Measurements from ENCODE around the gene FSHB.

Gene FSHB

GRCh38 chr11:30270671-30271070 is 39.9 kb downstream of the FSHB start:
- DNase-seq: no peak

- DNase-seq: no peak
These were observed 46.4 kb downstream of the FSHB start for GRCh38 chr11:30277176-30277575.

GRCh38 chr11:30279796-30280195 is 49.0 kb downstream of the FSHB start:
- no peak for DNase-seq

GRCh38 chr11:30281476-30282288 is 50.9 kb downstream of the FSHB start:
- DNase-seq: no peak

GRCh38 chr11:30282289-30282631 is 51.4 kb downstream of the FSHB start:
- DNase-seq: peak; percentile 10 to 34

Data from CD4-positive, alpha-beta T cell treated with Interferon alpha-2 for 1 hour (primary cell).